ENCODE results near the gene CCDC178. TPM values are rescaled to one million over a fixed set of nuclear protein-coding genes. Genes with fewer than 3 reads are reported as not detected.
A peak's percentile ranks its signal among the peaks of the same experiment; 100 is the strongest.
"Not testable (repeated sequence)": the region's sequence is repeated elsewhere in the genome, so short reads cannot be mapped to it uniquely, and the experiment has no call there.

The CCDC178 gene
- total and polyA plus RNA-seq, 2 donors (not counting 3 experiments of a cell fraction or from before 2014, with no cell fraction given) = 0.80 to 1.6 TPM

DNA sequence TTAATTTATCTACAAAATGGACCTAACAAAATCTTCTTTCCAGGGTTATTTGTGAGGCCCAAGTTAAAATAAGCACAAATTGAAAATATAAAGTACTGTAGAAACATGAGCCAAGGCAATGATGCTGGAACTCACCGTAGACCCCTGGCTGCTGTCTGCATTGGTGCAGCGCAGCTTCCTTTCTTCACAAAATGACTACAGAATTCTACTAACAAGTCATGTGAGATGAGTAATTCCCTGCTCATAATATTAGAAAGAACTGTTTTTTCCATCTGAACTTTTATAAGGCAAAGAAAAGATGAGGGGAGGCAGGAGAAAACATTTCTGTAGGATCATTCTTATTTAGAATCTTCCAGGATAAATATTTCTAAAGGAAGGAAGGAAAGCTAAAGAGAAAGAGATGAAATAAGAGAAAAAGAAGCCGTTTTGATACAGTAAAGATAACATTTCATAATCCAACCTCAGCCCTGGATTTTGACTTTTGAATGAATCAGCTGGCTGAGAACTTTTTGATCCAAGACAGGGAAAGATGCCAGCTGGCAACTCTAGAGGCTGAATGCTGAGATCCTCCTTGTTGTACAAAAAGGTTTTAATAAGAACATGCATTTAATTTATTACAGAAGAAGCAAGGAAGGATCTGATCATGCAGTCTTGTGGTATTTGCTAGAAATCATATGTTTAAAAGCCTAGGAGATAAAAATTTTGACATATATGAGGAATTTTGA is 483.8 kb downstream of the CCDC178 start:
- Histone ChIP-seq H3K4me2 (ENCODE audit: insufficient read depth, low read length) (peak overlapping the region; percentile 46), H3K27ac (ENCODE audit: insufficient read depth, low read depth, low read length) (no peak overlapping the region), H3K9me1 (replicated peaks; ENCODE audit: control insufficient read depth, extremely low read depth, insufficient read depth, low read length) (no peaks in the 10 kb centered on the region), H3K4me3 (replicated peaks in 1 of 3; ENCODE audit: insufficient read depth in 1 of 3, low read depth in 1 of 3, low read length in 3 of 3) (no peak overlapping the region), H3K79me2 (ENCODE audit: control insufficient read depth, insufficient read depth, low read length) (no peaks in the 10 kb centered on the region), H3K9me3 (replicated peaks; ENCODE audit: control insufficient read depth, insufficient read depth, low read length) (no peaks in the 10 kb centered on the region), H4K20me1 (replicated peaks; ENCODE audit: control insufficient read depth, extremely low read depth, insufficient read depth, low read length) (no peaks in the 10 kb centered on the region), H2AFZ (ENCODE audit: low read depth, low read length) (peak overlapping the region; percentile 34), H3K36me3 (ENCODE audit: control insufficient read depth in 2 of 2, extremely low read depth in 1 of 2, insufficient read depth in 2 of 2, low read length in 2 of 2) (no peaks in the 10 kb centered on the region), H3K9ac (replicated peaks; ENCODE audit: extremely low read depth, insufficient read depth, low read length) (no peak overlapping the region), H3K4me1 (ENCODE audit: control insufficient read depth, extremely low read depth, insufficient read depth, low read length) (no peaks in the 10 kb centered on the region), H3K27me3 (ENCODE audit: control insufficient read depth in 2 of 2, insufficient read depth in 2 of 2, low read length in 2 of 2) (no peaks in the 10 kb centered on the region)
- ChIA-PET POLR2A (no interaction called here), CTCF (interaction anchor here (0.9 to 1.3 kb wide), 5 partner anchors 12 to 245 kb away, joined by 3 to 6 read pairs (median 4); no protein-coding TSS in a partner anchor)
- TF ChIP-seq JUN (IDR thresholded peaks at IDR 0.05; ENCODE audit: borderline replicate concordance, insufficient read depth, insufficient read length, low read depth) = no peak
- peak in 1 of 2 donors; percentile 8 for TF ChIP-seq CTCF (IDR thresholded peaks at IDR 0.05; ENCODE audit: extremely low read depth in 1 of 2, insufficient read depth in 1 of 2, low read depth in 1 of 2, low read length in 2 of 2)
- intact Hi-C loops (cut with micrococcal nuclease) = no loop called here
- no TSS peak for BruUV-seq (replicated peaks)
- dilution Hi-C loops (cut with MboI; ENCODE audit: extremely low pct_ligation_motif_present, low sequenced_read_pairs) = no loop called here
- DNase-seq (ENCODE audit: low read depth, low spot score) (peak; percentile 61), FAIRE-seq (peak; percentile 69)

DNA sequence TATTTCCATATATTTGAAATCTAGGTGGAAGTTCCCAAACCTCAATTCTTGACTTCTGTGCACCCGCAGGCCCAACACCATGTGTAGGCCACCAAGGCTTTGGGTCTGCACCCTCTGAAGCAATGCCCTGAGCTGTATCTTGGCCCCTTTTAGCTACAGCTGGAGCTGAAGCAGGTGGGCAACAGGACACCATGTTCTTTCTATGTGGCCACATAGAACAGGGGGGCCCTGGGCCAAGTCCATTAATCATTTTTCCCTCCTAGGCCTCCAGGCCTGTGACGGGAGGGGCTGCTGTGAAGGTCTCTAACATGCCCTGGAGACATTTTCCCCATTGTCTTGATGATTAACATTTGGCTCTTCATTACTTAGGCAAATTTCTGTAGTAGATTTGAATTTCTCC is 488.2 kb downstream of the CCDC178 start:
- H3K27ac ChIP-seq (ENCODE audit: insufficient read depth, low read depth, low read length); FAIRE-seq; H3K9ac ChIP-seq (replicated peaks; ENCODE audit: extremely low read depth, insufficient read depth, low read length); H3K36me3 ChIP-seq (ENCODE audit: control insufficient read depth in 2 of 2, extremely low read depth in 1 of 2, insufficient read depth in 2 of 2, low read length in 2 of 2); BruUV-seq (replicated peaks); intact Hi-C loops (cut with micrococcal nuclease); H3K4me1 ChIP-seq (ENCODE audit: control insufficient read depth, extremely low read depth, insufficient read depth, low read length); dilution Hi-C loops (cut with MboI; ENCODE audit: extremely low pct_ligation_motif_present, low sequenced_read_pairs); H4K20me1 ChIP-seq (replicated peaks; ENCODE audit: control insufficient read depth, extremely low read depth, insufficient read depth, low read length); DNase-seq (ENCODE audit: low read depth, low spot score); H3K79me2 ChIP-seq (ENCODE audit: control insufficient read depth, insufficient read depth, low read length); H3K9me1 ChIP-seq (replicated peaks; ENCODE audit: control insufficient read depth, extremely low read depth, insufficient read depth, low read length); CTCF ChIA-PET; H2AFZ ChIP-seq (ENCODE audit: low read depth, low read length); H3K9me3 ChIP-seq (replicated peaks; ENCODE audit: control insufficient read depth, insufficient read depth, low read length); H3K4me3 ChIP-seq (replicated peaks in 1 of 3; ENCODE audit: insufficient read depth in 1 of 3, low read depth in 1 of 3, low read length in 3 of 3); H3K4me2 ChIP-seq (ENCODE audit: insufficient read depth, low read length); POLR2A ChIA-PET; H3K27me3 ChIP-seq (ENCODE audit: control insufficient read depth in 2 of 2, insufficient read depth in 2 of 2, low read length in 2 of 2): not testable (repeated sequence)
